Thymus (tissue), 11 donors: Measurements from ENCODE around the gene KRTAP16-1. TPM values are rescaled to one million over a fixed set of nuclear protein-coding genes. Genes with fewer than 3 reads are reported as not detected.

Experiments
- DNase-seq, 9 donors: peaks; one replicate each; pipeline ENCODE4 v3.0.0-alpha.2; 2013; ENCODE audit warnings: low spot score in 9 of 9, low read depth in 6 of 9, missing footprints in 1 of 9
- H3K27ac ChIP-seq, 2 donors: one replicate each; pipeline ENCODE4 v1.5.1; 2013; ENCODE audit warnings: control low read depth in 1 of 2, low read depth in 1 of 2, low read length in 1 of 2, mild to moderate bottlenecking in 1 of 2, moderate library complexity in 1 of 2
- H3K27me3 ChIP-seq, 2 donors: one replicate each; pipeline ENCODE4 v1.5.1; 2013; ENCODE audit warnings: low read length in 1 of 2; ENCODE audit not compliant: control insufficient read depth in 2 of 2, insufficient read depth in 1 of 2
- H3K36me3 ChIP-seq, 2 donors: one replicate each; pipeline ENCODE4 v1.5.1; 2013; ENCODE audit warnings: low read length in 1 of 2, mild to moderate bottlenecking in 1 of 2, moderate library complexity in 1 of 2; ENCODE audit not compliant: control insufficient read depth in 2 of 2, insufficient read depth in 2 of 2
- H3K4me1 ChIP-seq, 2 donors: one replicate each; pipeline ENCODE4 v1.5.1; 2013; ENCODE audit warnings: low read length in 2 of 2; ENCODE audit not compliant: control insufficient read depth in 2 of 2, insufficient read depth in 2 of 2
- H3K4me3 ChIP-seq, 2 donors: one replicate each; pipeline ENCODE4 v1.5.1; 2013; ENCODE audit warnings: low read length in 2 of 2, control low read depth in 1 of 2, mild to moderate bottlenecking in 1 of 2
- H3K9me3 ChIP-seq, 2 donors: one replicate each; pipeline ENCODE4 v1.5.1; 2013; ENCODE audit warnings: low read length in 1 of 2, mild to moderate bottlenecking in 1 of 2; ENCODE audit not compliant: control insufficient read depth in 2 of 2, insufficient read depth in 1 of 2
- WGBS: extraction: QIAGEN DNeasy Blood & Tissue Kit; methylation state at CpG from one replicate; pipeline ENCODE4 v1.1.7; 2013; 5-methylcytosine and 5-hydroxymethylcytosine counted together
- polyA plus RNA-seq: library from polyadenylated mRNA; stranded (reverse); fragments of 200-250 nt; gene quantifications from one replicate; pipeline ENCODE4 v1.2.3, GENCODE V29; 2013
- total RNA-seq: library from RNA; stranded (reverse); fragments of 120-200 nt; gene quantifications from one replicate; pipeline ENCODE4 v1.2.4, GENCODE V29; 2013
- donor health status: healthy.

Gene KRTAP16-1
- total and polyA plus RNA-seq, 2 donors = 0.07 TPM; not detected in 1

GRCh38 chr17:41333098-41333497 lies 24.0 kb upstream of the KRTAP16-1 start:
- WGBS = 97% methylated on average over 5 of the region's 5 CpGs
- H3K9me3 ChIP-seq = no peaks in the 10 kb centered on the region

GRCh38 chr17:41332239-41332638 lies 23.1 kb upstream of the KRTAP16-1 start:
- no peaks in the 10 kb centered on the region for H3K27me3 ChIP-seq
- no peaks in the 10 kb centered on the region for H3K36me3 ChIP-seq
- H3K4me1 ChIP-seq = no peaks in the 10 kb centered on the region
- no peak for DNase-seq
- no peaks in the 10 kb centered on the region for H3K9me3 ChIP-seq
- WGBS = 89% methylated on average over 2 of the region's 2 CpGs
- no peak overlapping the region for H3K27ac ChIP-seq
- no peak overlapping the region for H3K4me3 ChIP-seq

More at GRCh38 chr17:41333098-41333497, 24.0 kb upstream of the KRTAP16-1 start:
- Histone ChIP-seq H3K36me3 (no peaks in the 10 kb centered on the region), H3K4me3 (no peak overlapping the region), H3K27ac (no peak overlapping the region), H3K27me3 (no peaks in the 10 kb centered on the region), H3K4me1 (no peaks in the 10 kb centered on the region)
- no peak for DNase-seq

DNA sequence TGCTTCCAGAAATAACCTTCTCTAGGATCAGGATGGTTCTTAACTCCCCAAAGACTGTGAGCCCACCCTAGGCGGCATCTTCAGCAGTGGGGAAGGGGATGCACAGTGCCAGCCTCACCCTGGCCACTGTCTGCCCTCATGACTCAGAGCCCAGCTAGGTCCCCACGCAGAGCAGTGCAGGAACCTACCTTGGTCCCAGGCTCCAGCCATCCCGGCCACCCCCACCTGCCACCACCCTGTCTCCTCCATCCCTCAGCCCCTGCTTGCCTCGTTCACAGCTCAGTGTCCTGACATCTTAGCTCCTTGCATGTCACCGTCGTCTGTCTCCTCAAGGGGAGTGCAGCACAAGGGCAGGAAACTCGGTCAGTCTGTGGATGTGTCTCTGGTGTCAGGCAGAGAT lies 22.5 kb upstream of the KRTAP16-1 start:
- no peaks in the 10 kb centered on the region for H3K4me1 ChIP-seq
- H3K4me3 ChIP-seq = no peak overlapping the region
- 89% methylated on average over 7 of the region's 7 CpGs for WGBS
- no peaks in the 10 kb centered on the region for H3K9me3 ChIP-seq
- no peak for DNase-seq
- no peak overlapping the region for H3K27ac ChIP-seq
- H3K36me3 ChIP-seq = no peaks in the 10 kb centered on the region
- no peaks in the 10 kb centered on the region for H3K27me3 ChIP-seq

DNA sequence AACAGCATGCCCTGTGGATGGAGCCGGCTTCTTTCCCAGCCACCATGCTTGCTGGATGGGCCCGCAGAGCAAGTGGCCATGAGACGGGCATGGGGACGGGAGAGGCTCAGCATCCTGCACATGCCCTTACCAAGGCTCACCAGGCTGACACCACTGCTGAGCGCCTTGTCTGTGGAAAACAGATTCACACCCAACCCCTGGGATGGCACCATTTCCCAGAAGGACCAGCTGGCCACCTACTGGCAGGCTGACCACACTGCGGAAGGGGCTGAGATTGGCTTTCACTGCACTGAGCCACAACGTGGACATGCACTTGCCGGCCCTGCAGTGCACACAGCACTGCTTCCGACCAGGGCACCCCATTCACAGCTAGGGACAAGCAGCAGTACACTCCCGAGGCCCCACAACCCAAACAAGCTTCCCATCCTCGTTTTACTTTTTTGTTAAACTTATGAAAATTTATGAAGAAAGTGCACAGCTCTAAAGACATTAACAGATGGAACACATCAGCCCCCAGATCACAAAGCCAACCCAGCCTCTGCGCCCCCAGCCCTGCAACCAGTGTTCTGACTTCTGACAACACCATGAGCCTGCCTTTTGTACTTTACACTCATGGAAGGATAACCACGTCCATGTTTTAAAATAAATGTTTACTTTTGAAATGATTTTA lies 20.3 kb upstream of the KRTAP16-1 start:
- Histone ChIP-seq H3K27me3 (no peaks in the 10 kb centered on the region), H3K4me3 (no peak overlapping the region), H3K9me3 (no peaks in the 10 kb centered on the region), H3K36me3 (no peaks in the 10 kb centered on the region), H3K4me1 (no peaks in the 10 kb centered on the region), H3K27ac (no peak overlapping the region)
- 78% methylated on average over 13 of the region's 13 CpGs for WGBS
- DNase-seq = no peak

- WGBS = 93% methylated on average over 7 of the region's 7 CpGs
- Histone ChIP-seq H3K36me3 (no peaks in the 10 kb centered on the region), H3K4me3 (no peak overlapping the region), H3K9me3 (no peaks in the 10 kb centered on the region), H3K4me1 (no peaks in the 10 kb centered on the region), H3K27me3 (no peaks in the 10 kb centered on the region), H3K27ac (no peak overlapping the region)
- no peak for DNase-seq
These were observed 19.1 kb upstream of the KRTAP16-1 start for GRCh38 chr17:41328207-41328606.

DNA sequence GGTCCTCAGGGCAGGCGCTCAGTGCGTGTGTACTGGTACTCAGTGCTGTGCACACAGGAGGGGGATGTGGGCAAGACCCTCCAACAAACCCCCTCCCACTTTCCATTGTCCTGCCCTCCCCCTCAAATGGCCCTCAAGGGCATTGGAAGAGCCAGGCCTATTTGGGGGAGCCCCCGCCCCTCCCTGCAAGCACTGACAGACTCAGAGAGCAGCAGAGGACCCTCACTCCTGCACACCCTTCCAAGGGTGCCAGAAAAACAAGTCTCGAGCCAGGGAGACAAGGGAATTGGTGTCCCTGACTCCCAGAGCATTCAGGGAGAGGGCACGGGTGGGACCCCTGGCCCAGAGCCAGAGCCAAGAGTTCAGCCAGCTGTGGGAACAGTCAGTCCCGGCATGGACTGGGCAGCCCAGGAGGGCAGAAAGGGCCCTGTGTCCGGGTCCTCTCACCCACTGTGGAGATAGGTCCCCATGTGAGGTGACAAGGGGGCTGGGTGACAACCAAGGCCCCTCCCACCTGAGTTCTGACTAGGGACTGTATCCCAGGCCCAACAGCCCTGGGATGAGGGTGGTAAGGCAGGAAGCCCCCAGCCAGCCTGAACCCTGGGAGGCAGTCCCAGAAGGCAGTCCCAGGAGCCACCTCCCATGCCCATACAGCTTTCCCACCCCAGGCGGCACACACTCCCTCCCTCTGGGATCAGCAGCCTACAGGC lies 18.5 kb upstream of the KRTAP16-1 start:
- no peak overlapping the region for H3K27ac ChIP-seq
- no peaks in the 10 kb centered on the region for H3K36me3 ChIP-seq
- WGBS = 93% methylated on average over 8 of the region's 8 CpGs
- H3K4me1 ChIP-seq = no peaks in the 10 kb centered on the region
- DNase-seq = no peak
- no peaks in the 10 kb centered on the region for H3K9me3 ChIP-seq
- H3K4me3 ChIP-seq = no peak overlapping the region
- H3K27me3 ChIP-seq = no peaks in the 10 kb centered on the region

DNA sequence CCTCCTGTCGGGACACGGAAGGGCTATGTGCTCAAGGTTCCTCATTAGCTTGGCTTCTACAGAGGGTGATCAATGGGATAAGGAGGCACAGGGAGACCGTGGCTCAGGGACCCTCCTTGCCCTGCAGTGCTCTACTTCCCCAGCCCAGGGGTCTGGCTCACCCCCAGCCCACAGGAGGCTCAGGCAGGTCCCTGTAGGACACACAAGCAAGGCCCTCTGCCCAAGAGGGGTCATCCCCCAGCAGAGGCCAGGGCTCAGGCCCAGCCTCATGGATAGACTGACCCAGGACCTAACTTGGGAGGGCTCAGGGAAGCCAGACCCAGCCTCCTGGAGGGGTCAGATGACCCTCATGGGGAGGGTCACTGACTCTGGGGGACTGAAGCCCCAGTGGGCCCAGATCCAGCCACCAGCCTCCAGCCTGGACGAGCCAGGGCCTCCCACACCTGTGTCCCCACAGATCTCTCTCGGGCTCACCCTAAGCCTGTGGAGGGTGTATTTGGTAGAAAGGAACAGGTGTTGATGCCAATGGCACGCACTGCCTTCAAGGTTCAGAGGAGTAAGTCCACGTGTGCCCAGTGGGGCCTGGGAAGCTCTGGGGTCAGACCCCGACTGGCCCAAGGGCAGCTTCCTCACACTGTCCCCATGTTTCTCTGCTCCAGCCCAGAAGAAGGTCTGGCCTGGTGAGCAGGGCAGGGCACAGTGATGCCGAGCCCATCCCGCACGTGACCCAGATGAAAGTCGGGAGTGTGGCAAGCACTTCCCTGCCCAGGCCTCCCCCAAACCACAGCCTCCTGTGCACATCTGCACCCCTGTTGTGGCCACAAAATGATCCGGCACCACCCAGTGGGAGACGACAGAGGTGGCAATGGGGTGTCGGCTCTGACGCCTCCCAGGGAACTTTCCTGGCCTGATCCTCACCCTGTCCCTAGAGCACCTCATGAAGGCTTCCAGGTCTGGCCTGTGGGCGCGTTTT lies 17.4 kb upstream of the KRTAP16-1 start:
- no peaks in the 10 kb centered on the region for H3K4me1 ChIP-seq
- H3K27me3 ChIP-seq = no peaks in the 10 kb centered on the region
- H3K36me3 ChIP-seq = no peaks in the 10 kb centered on the region
- H3K9me3 ChIP-seq = no peaks in the 10 kb centered on the region
- DNase-seq = no peak
- H3K27ac ChIP-seq = no peak overlapping the region
- WGBS = 65% methylated on average over 18 of the region's 18 CpGs
- no peak overlapping the region for H3K4me3 ChIP-seq

GRCh38 chr17:41325611-41326010 lies 16.5 kb upstream of the KRTAP16-1 start:
- no peak for DNase-seq
- WGBS = 95% methylated on average over 6 of the region's 6 CpGs
- no peak overlapping the region for H3K4me3 ChIP-seq

GRCh38 chr17:41325126-41325525 lies 16.0 kb upstream of the KRTAP16-1 start:
- Histone ChIP-seq H3K27me3 (no peaks in the 10 kb centered on the region), H3K4me3 (no peak overlapping the region), H3K36me3 (no peaks in the 10 kb centered on the region), H3K4me1 (no peaks in the 10 kb centered on the region), H3K27ac (no peak overlapping the region), H3K9me3 (no peaks in the 10 kb centered on the region)
- DNase-seq = no peak
- 90% methylated on average over 10 of the region's 10 CpGs for WGBS

More at GRCh38 chr17:41325611-41326010, 16.5 kb upstream of the KRTAP16-1 start:
- H3K9me3 ChIP-seq = no peaks in the 10 kb centered on the region
- no peak overlapping the region for H3K27ac ChIP-seq
- H3K36me3 ChIP-seq = no peaks in the 10 kb centered on the region
- no peaks in the 10 kb centered on the region for H3K4me1 ChIP-seq
- H3K27me3 ChIP-seq = no peaks in the 10 kb centered on the region
